ENCODE data around the gene TIMM22.

Gene TIMM22

DNA sequence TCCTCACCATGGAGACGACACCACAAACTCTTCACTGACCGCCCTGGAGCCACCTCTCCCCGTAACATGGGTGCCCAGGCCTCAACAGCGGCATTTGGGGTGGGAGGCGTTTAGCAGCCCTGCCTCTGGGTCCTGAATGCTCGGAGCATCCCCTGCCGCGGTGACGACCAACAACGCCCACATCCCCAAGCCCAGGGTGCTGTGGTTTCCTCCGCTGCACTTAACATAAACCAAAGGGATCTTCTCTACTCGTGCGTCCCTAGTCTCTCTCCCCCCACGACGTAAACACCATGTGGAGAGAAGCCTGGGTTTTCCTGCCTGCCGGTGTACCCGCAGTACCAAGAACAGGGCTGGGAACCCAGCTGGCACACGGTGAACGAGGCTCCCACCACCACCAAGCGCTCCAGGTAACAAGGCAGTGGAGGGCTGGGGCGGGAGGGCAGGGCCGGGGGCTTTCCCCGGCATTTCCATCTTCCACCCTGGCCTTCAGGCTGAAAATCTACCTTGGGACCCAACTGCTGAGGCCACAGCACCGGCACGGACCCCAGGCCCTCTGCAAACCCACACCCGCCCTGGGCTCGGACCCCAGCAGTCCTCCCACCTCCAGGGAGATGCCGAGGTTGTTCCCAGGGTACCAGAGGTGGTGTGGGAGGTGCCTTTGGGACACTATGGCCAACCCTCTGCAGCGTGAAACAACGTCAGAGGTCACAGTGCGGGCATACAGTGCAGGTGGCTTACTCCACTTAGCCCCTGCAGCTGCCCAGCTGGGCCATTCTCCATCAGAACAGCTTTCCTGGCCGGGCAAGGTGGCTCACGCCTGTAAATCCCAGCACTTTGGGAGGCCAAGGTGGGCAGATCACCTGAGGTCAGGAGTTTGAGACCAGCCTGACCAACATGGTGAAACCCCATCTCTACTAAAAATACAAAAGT, 54.3 kb downstream of the TIMM22 start:
- H2AK5ac ChIP-seq (ENCODE audit: low read depth, low read length): no peak overlapping the region
- peaks cover 25 to 49% of the 10 kb centered on the region in 2 donors for H3K36me3 ChIP-seq (replicated peaks in 1 of 2; ENCODE audit: control insufficient read depth in 2 of 2, insufficient read depth in 2 of 2, low read length in 2 of 2)
- peak overlapping the region; percentile 92 for H4K8ac ChIP-seq (ENCODE audit: low read depth, low read length)
- no peak overlapping the region for H2AFZ ChIP-seq (ENCODE audit: low read length)
- no peak overlapping the region for H4K91ac ChIP-seq (ENCODE audit: low read depth, low read length, poor library complexity)
- no peak overlapping the region for H3K27ac ChIP-seq (replicated peaks; ENCODE audit: low read length)
- no peak overlapping the region for H3K9ac ChIP-seq (ENCODE audit: low read depth, low read length, poor library complexity)
- no peak overlapping the region for H2BK12ac ChIP-seq (ENCODE audit: low read length)
- H2BK5ac ChIP-seq (ENCODE audit: low read length): no peak overlapping the region
- no peaks in the 10 kb centered on the region for H3K4me1 ChIP-seq (ENCODE audit: control insufficient read depth in 2 of 2, insufficient read depth in 1 of 2, low read depth in 1 of 2, low read length in 2 of 2)
- no peak overlapping the region for H2BK15ac ChIP-seq (ENCODE audit: low read length)
- peaks cover 4% of the 10 kb centered on the region for H3K79me1 ChIP-seq (ENCODE audit: low read depth, low read length)
- no peak for DNase-seq (ENCODE audit: low spot score)
- no peak overlapping the region for H3K4me2 ChIP-seq (ENCODE audit: insufficient read depth, low read length, poor library complexity, severe bottlenecking)
- H3K9me3 ChIP-seq (replicated peaks in 1 of 2; ENCODE audit: control insufficient read depth in 2 of 2, insufficient read depth in 1 of 2, low read depth in 1 of 2, low read length in 2 of 2): peaks cover 0 to 1% of the 10 kb centered on the region in 2 donors
- no peak overlapping the region for H2BK120ac ChIP-seq (ENCODE audit: low read depth, low read length)
- no peak overlapping the region for H3K14ac ChIP-seq (ENCODE audit: low read length)
- no peak overlapping the region for H3K23ac ChIP-seq (ENCODE audit: low read depth, low read length, poor library complexity)
- H3K4me3 ChIP-seq (ENCODE audit: low read length in 2 of 2): no peak overlapping the region
- H3K18ac ChIP-seq (ENCODE audit: low read length): peak overlapping the region; percentile 38
- H3K27me3 ChIP-seq (ENCODE audit: control insufficient read depth in 3 of 3, insufficient read depth in 3 of 3, low read depth in 1 of 3, low read length in 3 of 3): no peaks in the 10 kb centered on the region
- no peak overlapping the region for H3K4ac ChIP-seq (ENCODE audit: low read length)
- WGBS, 2 donors (ENCODE audit: extremely low coverage in 2 of 2, insufficient read length in 2 of 2, insufficient replicate concordance in 1 of 2): no CpG with 5 or more reads among the region's 33 CpGs

Small RNA genes within 50 kb of the gene (small RNA-seq; reads per million reads assigned to genes)
- 2.4 reads per million for gene MIR3183 (ENCODE audit: insufficient read depth)

Data from neuronal stem cell (in vitro differentiated cells).